PC-9 (cell line): Measurements from ENCODE around the gene GULP1. TPM values are rescaled to one million over a fixed set of nuclear protein-coding genes. Genes with fewer than 3 reads are reported as not detected.

Experiments used
- BruUV-seq: library from RNA; stranded (reverse); fragments of 400-500 nt; replicated peaks from 2 replicates; lab custom pipeline; 2021; lab: Mats Ljungman, UMichigan
- CTCF ChIA-PET: fragments of 300-600 bp; sonication (Branson Sonifier 250); formaldehyde crosslinking; loops from one replicate; lab custom pipeline; 2022; ENCODE audit warnings: antibody characterized with exemption; lab: Charles Lee
- POLR2A ChIA-PET: fragments of 300-600 bp; sonication (Branson Sonifier 250); formaldehyde crosslinking; loops from one replicate; lab custom pipeline; 2022; ENCODE audit warnings: antibody characterized with exemption; ENCODE audit not compliant: unreplicated experiment; lab: Charles Lee
- DNase-seq, 2 experiments: peaks; one replicate each; pipeline versions ENCODE4 v3.0.0 to v3.0.0-alpha.2; 2015 to 2022; ENCODE audit warnings: mixed read lengths in 1 of 2
- H2AFZ ChIP-seq: fragments of 200-600 bp; sonication (generic); 2 replicates; pipeline ENCODE4 v1.8.1; 2017; ENCODE audit warnings: antibody characterized with exemption
- H3F3A ChIP-seq: fragments of 200-600 bp; sonication (generic); 2 replicates; pipeline ENCODE4 v1.8.1; 2017; ENCODE audit warnings: antibody characterized with exemption, mild to moderate bottlenecking, low read depth; ENCODE audit not compliant: insufficient read depth
- H3K27ac ChIP-seq: fragments of 200-600 bp; sonication (generic); 2 replicates; pipeline ENCODE4 v1.6.1; 2016; ENCODE audit warnings: mixed run types
- H3K27me3 ChIP-seq: fragments of 200-600 bp; sonication (generic); 2 replicates; pipeline ENCODE4 v1.6.1; 2016; ENCODE audit warnings: low read depth, mixed run types; ENCODE audit not compliant: insufficient read depth
- H3K36me3 ChIP-seq: fragments of 200-600 bp; sonication (generic); 2 replicates; pipeline ENCODE4 v1.6.1; 2016; ENCODE audit warnings: low read depth, mixed run types
- H3K4me1 ChIP-seq: fragments of 200-600 bp; sonication (generic); replicated peaks from 2 replicates; pipeline ENCODE4 v1.6.1; 2016; ENCODE audit warnings: mixed run types; ENCODE audit not compliant: insufficient read depth
- H3K4me2 ChIP-seq: fragments of 200-600 bp; sonication (generic); 2 replicates; pipeline ENCODE4 v1.6.1; 2017; ENCODE audit warnings: mixed run types
- H3K4me3 ChIP-seq: fragments of 200-600 bp; sonication (generic); 2 replicates; pipeline ENCODE4 v1.6.1; 2016; ENCODE audit warnings: mixed run types
- H3K79me2 ChIP-seq: fragments of 200-600 bp; sonication (generic); 2 replicates; pipeline ENCODE4 v1.6.1; 2017; ENCODE audit warnings: low read depth, mixed run types
- H3K9me2 ChIP-seq: fragments of 200-600 bp; sonication (generic); 2 replicates; pipeline ENCODE4 v1.8.1; 2017; ENCODE audit warnings: mild to moderate bottlenecking; ENCODE audit not compliant: insufficient read depth
- H3K9me3 ChIP-seq: fragments of 200-600 bp; sonication (generic); 2 replicates; pipeline ENCODE4 v1.8.1; 2016; ENCODE audit warnings: low read depth; ENCODE audit not compliant: insufficient read depth
- H4K20me1 ChIP-seq: fragments of 200-600 bp; sonication (generic); 2 replicates; pipeline ENCODE4 v1.8.1; 2017; ENCODE audit not compliant: insufficient read depth
- CTCF ChIP-seq: fragments of 200-600 bp; sonication (generic); conservative IDR thresholded peaks from 2 replicates; pipeline ENCODE4 v1.6.1; 2017; ENCODE audit warnings: mixed run types, antibody characterized with exemption, mild to moderate bottlenecking, moderate library complexity
- EZH2 ChIP-seq: fragments of 200-600 bp; sonication (generic); IDR thresholded peaks from 2 replicates; pipeline ENCODE4 v1.8.0; 2017; ENCODE audit warnings: antibody characterized with exemption, low read depth
- intact Hi-C: fragments of 100-400 bp; cut with micrococcal nuclease; formaldehyde crosslinking; loops from one replicate; pipeline ENCODE4 v1.10.0; 2022; ENCODE audit not compliant: unreplicated experiment
- total RNA-seq: library from RNA; stranded (reverse); gene quantifications from 2 replicates; pipeline ENCODE4 v1.2.3, GENCODE V29; 2021

The GULP1 gene
- total RNA-seq, 1 experiment from 2014 or later = 38.0 TPM

GRCh38 chr2:188383158-188383557 lies 91.5 kb downstream of the GULP1 start:
- Histone ChIP-seq H2AFZ (no peak overlapping the region), H3K4me2 (no peak overlapping the region), H3K4me3 (no peak overlapping the region), H3K9me3 (no peaks in the 10 kb centered on the region), H3F3A (no peaks in the 10 kb centered on the region), H3K4me1 (peaks cover 13% of the 10 kb centered on the region; the same call in 1 of the 2 replicates), H3K27ac (no peak overlapping the region), H4K20me1 (no peaks in the 10 kb centered on the region), H3K9me2 (no peaks in the 10 kb centered on the region), H3K79me2 (no peaks in the 10 kb centered on the region), H3K36me3 (no peaks in the 10 kb centered on the region), H3K27me3 (no peaks in the 10 kb centered on the region)
- ChIA-PET POLR2A (no interaction called here), CTCF (no interaction called here)
- TF ChIP-seq CTCF = no peak
- no TSS peak for BruUV-seq
- DNase-seq = no peak
- intact Hi-C loops = no loop called here

- H3K4me3 ChIP-seq = no peak overlapping the region
- no peaks in the 10 kb centered on the region for H3K27me3 ChIP-seq
- no peaks in the 10 kb centered on the region for H3K36me3 ChIP-seq
- H3K27ac ChIP-seq = no peak overlapping the region
- no peaks in the 10 kb centered on the region for H4K20me1 ChIP-seq
- TF ChIP-seq CTCF (no peak), EZH2 (no peak)
- no TSS peak for BruUV-seq
- no peak overlapping the region for H2AFZ ChIP-seq
- H3F3A ChIP-seq = no peaks in the 10 kb centered on the region
- no peak overlapping the region for H3K4me2 ChIP-seq
- no peaks in the 10 kb centered on the region for H3K9me3 ChIP-seq
- no peak for DNase-seq
- intact Hi-C loops = no loop called here
- ChIA-PET CTCF (no interaction called here), POLR2A (no interaction called here)
- peaks cover 13% of the 10 kb centered on the region; the same call in 1 of the 2 replicates for H3K4me1 ChIP-seq
- H3K9me2 ChIP-seq = no peaks in the 10 kb centered on the region
- H3K79me2 ChIP-seq = no peaks in the 10 kb centered on the region
Measured at GRCh38 chr2:188385857-188386256, 94.2 kb downstream of the GULP1 start.

- ChIA-PET POLR2A (no interaction called here), CTCF (no interaction called here)
- Histone ChIP-seq H3K4me3 (no peak overlapping the region), H3K79me2 (no peaks in the 10 kb centered on the region), H4K20me1 (no peaks in the 10 kb centered on the region), H3K4me1 (no peaks in the 10 kb centered on the region), H3K36me3 (no peaks in the 10 kb centered on the region), H3F3A (no peaks in the 10 kb centered on the region), H2AFZ (no peak overlapping the region), H3K27ac (no peak overlapping the region), H3K27me3 (no peaks in the 10 kb centered on the region), H3K9me2 (no peaks in the 10 kb centered on the region), H3K9me3 (no peaks in the 10 kb centered on the region), H3K4me2 (no peak overlapping the region)
- TF ChIP-seq EZH2 (no peak), CTCF (no peak)
- no peak for DNase-seq
- intact Hi-C loops = no loop called here
- no TSS peak for BruUV-seq
Measured at GRCh38 chr2:188388831-188389230, 97.2 kb downstream of the GULP1 start.
